K562 (cell line): ENCODE results near the gene ACTRT3. TPM values are rescaled to one million over a fixed set of nuclear protein-coding genes. Genes with fewer than 3 reads are reported as not detected.
A peak's percentile ranks its signal among the peaks of the same experiment; 100 is the strongest.

Experiments
- ARNT ChIP-seq, 2 experiments: fragments of 450-650 bp; IDR thresholded peaks; 2 replicates each; pipeline ENCODE4 v1.6.1; 2016; ENCODE audit warnings: mild to moderate bottlenecking in 1 of 2
- EHMT2 ChIP-seq: fragments of 450-650 bp; IDR thresholded peaks from 2 replicates; pipeline ENCODE4 v1.6.1; 2018; ENCODE audit warnings: antibody characterized with exemption
- HDGF ChIP-seq: fragments of 450-650 bp; IDR thresholded peaks from 2 replicates; pipeline ENCODE4 v1.6.1; 2016
- KLF13 ChIP-seq: fragments of 450-650 bp; IDR thresholded peaks from 2 replicates; pipeline ENCODE4 v1.6.1; 2016; ENCODE audit warnings: missing genetic modification characterization, low read depth, mild to moderate bottlenecking, missing compliant biosample characterization, moderate library complexity, borderline replicate concordance
- L3MBTL2 ChIP-seq: fragments of 450-650 bp; IDR thresholded peaks from 2 replicates; pipeline ENCODE4 v1.6.1; 2016; ENCODE audit warnings: mild to moderate bottlenecking, moderate library complexity
- NCOA1 ChIP-seq: fragments of 450-650 bp; IDR thresholded peaks from 2 replicates; pipeline ENCODE4 v1.6.1; 2016; ENCODE audit warnings: low read depth
- NFXL1 ChIP-seq: fragments of 450-650 bp; formaldehyde crosslinking; IDR thresholded peaks from 2 replicates; pipeline ENCODE4 v1.4.0; 2021; ENCODE audit warnings: mild to moderate bottlenecking
- POLR2H ChIP-seq: IDR thresholded peaks from 2 replicates; pipeline ENCODE4 v1.6.1; 2016; ENCODE audit warnings: missing genetic modification characterization, low read depth, mild to moderate bottlenecking, control low read depth, missing compliant biosample characterization, moderate library complexity
- RCOR1 ChIP-seq, 2 experiments: IDR thresholded peaks; 2 replicates each; pipeline ENCODE4 v1.6.1; 2012; ENCODE audit warnings: low read depth in 2 of 2, low read length in 2 of 2, borderline replicate concordance in 1 of 2, improper control_type of control experiment in 1 of 2
- RFX7 ChIP-seq: fragments of 250-450 bp; sonication (Bioruptor Pico); IDR thresholded peaks from 2 replicates; pipeline ENCODE4 v1.5.1; 2021; ENCODE audit warnings: mild to moderate bottlenecking
- SRSF3 ChIP-seq: fragments of 200-400 bp; formaldehyde crosslinking; IDR thresholded peaks from 2 replicates; pipeline ENCODE4 v1.6.1; 2016; ENCODE audit warnings: mild to moderate bottlenecking, low read length, moderate library complexity; ENCODE audit not compliant: insufficient read depth
- STAT5B ChIP-seq: fragments of 250-450 bp; sonication (Bioruptor Pico); IDR thresholded peaks from 2 replicates; pipeline ENCODE4 v1.8.0; 2021; ENCODE audit warnings: mild to moderate bottlenecking, inconsistent platforms
- TAF7 ChIP-seq: fragments of 450-650 bp; IDR thresholded peaks from 2 replicates; pipeline ENCODE4 v1.6.1; 2016; ENCODE audit warnings: missing genetic modification characterization, missing compliant biosample characterization
- TFE3 ChIP-seq: fragments of 450-650 bp; formaldehyde crosslinking; IDR thresholded peaks from 2 replicates; pipeline ENCODE4 v1.4.0; 2020; ENCODE audit warnings: mild to moderate bottlenecking, mixed read lengths
- XRCC3 ChIP-seq: fragments of 450-650 bp; IDR thresholded peaks from 2 replicates; pipeline ENCODE4 v1.6.1; 2017; ENCODE audit warnings: mild to moderate bottlenecking, moderate library complexity
- ZFPM2 ChIP-seq: fragments of 250-450 bp; sonication (Bioruptor Pico); IDR thresholded peaks from 2 replicates; pipeline ENCODE4 v1.5.1; 2022; ENCODE audit warnings: mild to moderate bottlenecking
- ZKSCAN1 ChIP-seq: fragments of 150-350 bp; IDR thresholded peaks from 2 replicates; pipeline ENCODE4 v1.6.1; 2016; ENCODE audit warnings: low read depth, low read length
- ZNF324 ChIP-seq: fragments of 250-450 bp; sonication (Bioruptor Pico); IDR thresholded peaks from 2 replicates; pipeline ENCODE4 v1.4.0; 2020; ENCODE audit warnings: mild to moderate bottlenecking
- ZNF785 ChIP-seq: fragments of 250-450 bp; sonication (Bioruptor Pico); IDR thresholded peaks from 2 replicates; pipeline ENCODE4 v1.4.0; 2020; ENCODE audit warnings: mild to moderate bottlenecking
- polyA plus RNA-seq, 8 experiments: library from polyadenylated mRNA; depleted of rRNA in 4 of 8; stranded (reverse) in 5 of 8; unstranded in 3 of 8; fragments of >200 nt; fragmentation: Nextera tagmentation in 2 of 8; fragmentation: Illumina TruSeq in 1 of 8; extraction: Ambion mirVana in 2 of 8; extraction: Trizol in 1 of 8; gene quantifications; 2 replicates each; pipeline versions ENCODE4 v1.2.1 to v1.2.3, GENCODE V29; 2011 to 2014; ENCODE audit warnings: inconsistent platforms in 1 of 8, missing spikeins in 1 of 8
- total RNA-seq, 7 experiments: library from RNA; depleted of rRNA in 6 of 7; stranded (reverse); fragments of >200 nt in 6 of 7; fragmentation: Illumina TruSeq in 2 of 7; extraction: Trizol in 2 of 7; gene quantifications; 2 replicates each; pipeline versions ENCODE4 v1.2.1 to v1.2.3, GENCODE V29; 2011 to 2021; ENCODE audit warnings: low replicate concordance in 1 of 7
- TF ChIP-seq, protein P1 (sequence below): sonication (generic); IDR thresholded peaks from 2 replicates; pipeline ENCODE4 v1.6.1; 2016
- TF ChIP-seq, protein P2 (sequence below), 2 experiments: IDR thresholded peaks; 2 replicates each; pipeline ENCODE4 v1.6.1; 2012; ENCODE audit warnings: improper control_type of control experiment in 2 of 2, low read depth in 2 of 2, low read length in 2 of 2, borderline replicate concordance in 1 of 2
- TF ChIP-seq, protein P3 (sequence below): fragments of 450-650 bp; IDR thresholded peaks from 2 replicates; pipeline ENCODE4 v1.6.1; 2014; ENCODE audit warnings: low read depth, mild to moderate bottlenecking, moderate library complexity, borderline replicate concordance

The ACTRT3 gene
- total and polyA plus RNA-seq, 9 of the 15 experiments (the other 6 are each of a cell fraction or from before 2014, with no cell fraction given), result 0.06 to 0.11 (median 0.07) TPM; not detected in 5

DNA sequence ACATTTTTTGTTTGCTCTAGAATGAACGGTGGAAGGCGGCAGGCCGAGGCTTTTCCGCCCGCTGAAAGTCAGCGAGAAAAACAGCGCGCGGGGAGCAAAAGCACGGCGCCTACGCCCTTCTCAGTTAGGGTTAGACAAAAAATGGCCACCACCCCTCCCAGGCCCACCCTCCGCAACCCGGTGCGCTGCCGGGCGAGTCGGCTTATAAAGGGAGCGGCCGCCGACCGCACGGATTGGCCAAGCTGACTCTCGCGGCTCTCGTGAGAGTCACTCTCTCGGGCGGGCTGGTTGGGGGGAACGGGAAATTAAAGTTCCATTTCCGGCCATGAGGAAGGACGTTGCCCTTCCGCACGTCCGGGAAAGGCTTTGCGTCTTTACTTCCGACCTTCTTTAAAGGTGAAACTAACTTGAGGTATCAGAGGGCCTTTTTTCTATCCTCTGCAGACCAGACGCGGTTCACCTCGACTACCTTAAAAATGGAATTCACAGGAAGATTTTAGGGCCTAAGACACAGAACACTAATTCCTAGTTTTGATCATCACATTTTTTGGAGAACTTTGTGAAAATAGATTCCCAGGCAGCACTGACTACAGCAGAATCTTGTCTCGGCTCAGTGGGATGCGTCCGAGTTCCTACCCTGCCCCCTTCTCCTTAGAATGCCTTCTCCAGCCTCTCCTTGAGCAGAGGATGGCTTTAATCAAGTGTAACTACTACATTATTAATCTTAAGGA lies 4.3 kb downstream of the ACTRT3 start, which contains the start of gene TERC (continued):
- TF ChIP-seq NCOA1, result no peak
- no peak for TF ChIP-seq STAT5B (CRISPR knock-in tag)
- TF ChIP-seq, protein P1, sequence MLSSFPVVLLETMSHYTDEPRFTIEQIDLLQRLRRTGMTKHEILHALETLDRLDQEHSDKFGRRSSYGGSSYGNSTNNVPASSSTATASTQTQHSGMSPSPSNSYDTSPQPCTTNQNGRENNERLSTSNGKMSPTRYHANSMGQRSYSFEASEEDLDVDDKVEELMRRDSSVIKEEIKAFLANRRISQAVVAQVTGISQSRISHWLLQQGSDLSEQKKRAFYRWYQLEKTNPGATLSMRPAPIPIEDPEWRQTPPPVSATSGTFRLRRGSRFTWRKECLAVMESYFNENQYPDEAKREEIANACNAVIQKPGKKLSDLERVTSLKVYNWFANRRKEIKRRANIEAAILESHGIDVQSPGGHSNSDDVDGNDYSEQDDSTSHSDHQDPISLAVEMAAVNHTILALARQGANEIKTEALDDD, result no peak
- TF ChIP-seq, protein P2, sequence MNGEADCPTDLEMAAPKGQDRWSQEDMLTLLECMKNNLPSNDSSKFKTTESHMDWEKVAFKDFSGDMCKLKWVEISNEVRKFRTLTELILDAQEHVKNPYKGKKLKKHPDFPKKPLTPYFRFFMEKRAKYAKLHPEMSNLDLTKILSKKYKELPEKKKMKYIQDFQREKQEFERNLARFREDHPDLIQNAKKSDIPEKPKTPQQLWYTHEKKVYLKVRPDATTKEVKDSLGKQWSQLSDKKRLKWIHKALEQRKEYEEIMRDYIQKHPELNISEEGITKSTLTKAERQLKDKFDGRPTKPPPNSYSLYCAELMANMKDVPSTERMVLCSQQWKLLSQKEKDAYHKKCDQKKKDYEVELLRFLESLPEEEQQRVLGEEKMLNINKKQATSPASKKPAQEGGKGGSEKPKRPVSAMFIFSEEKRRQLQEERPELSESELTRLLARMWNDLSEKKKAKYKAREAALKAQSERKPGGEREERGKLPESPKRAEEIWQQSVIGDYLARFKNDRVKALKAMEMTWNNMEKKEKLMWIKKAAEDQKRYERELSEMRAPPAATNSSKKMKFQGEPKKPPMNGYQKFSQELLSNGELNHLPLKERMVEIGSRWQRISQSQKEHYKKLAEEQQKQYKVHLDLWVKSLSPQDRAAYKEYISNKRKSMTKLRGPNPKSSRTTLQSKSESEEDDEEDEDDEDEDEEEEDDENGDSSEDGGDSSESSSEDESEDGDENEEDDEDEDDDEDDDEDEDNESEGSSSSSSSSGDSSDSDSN (IDR thresholded peaks at IDR 0.05; ENCODE audit: borderline replicate concordance in 1 of 2, low read depth in 2 of 2, low read length in 2 of 2), result 0 out of 4 replicates have a peak, but pooled peaks of 1 of the 2 experiments have one; percentile 48
- no peak for TF ChIP-seq RFX7 (CRISPR knock-in tag)
- peak; percentile 52; the same call in 1 of the 2 replicates for TF ChIP-seq L3MBTL2
- TF ChIP-seq HDGF, result no peak
- no peak for TF ChIP-seq ZNF324 (CRISPR knock-in tag)
- TF ChIP-seq KLF13, result no peak
- no peak for TF ChIP-seq RCOR1 (IDR thresholded peaks at IDR 0.05; ENCODE audit: borderline replicate concordance in 1 of 2, low read depth in 2 of 2, low read length in 2 of 2)
- TF ChIP-seq XRCC3, result no peak
- no peak for TF ChIP-seq ZNF785 (CRISPR knock-in tag)
- no peak; the same call in 1 of the 2 replicates for TF ChIP-seq ZFPM2 (CRISPR knock-in tag)
- TF ChIP-seq, protein P3, sequence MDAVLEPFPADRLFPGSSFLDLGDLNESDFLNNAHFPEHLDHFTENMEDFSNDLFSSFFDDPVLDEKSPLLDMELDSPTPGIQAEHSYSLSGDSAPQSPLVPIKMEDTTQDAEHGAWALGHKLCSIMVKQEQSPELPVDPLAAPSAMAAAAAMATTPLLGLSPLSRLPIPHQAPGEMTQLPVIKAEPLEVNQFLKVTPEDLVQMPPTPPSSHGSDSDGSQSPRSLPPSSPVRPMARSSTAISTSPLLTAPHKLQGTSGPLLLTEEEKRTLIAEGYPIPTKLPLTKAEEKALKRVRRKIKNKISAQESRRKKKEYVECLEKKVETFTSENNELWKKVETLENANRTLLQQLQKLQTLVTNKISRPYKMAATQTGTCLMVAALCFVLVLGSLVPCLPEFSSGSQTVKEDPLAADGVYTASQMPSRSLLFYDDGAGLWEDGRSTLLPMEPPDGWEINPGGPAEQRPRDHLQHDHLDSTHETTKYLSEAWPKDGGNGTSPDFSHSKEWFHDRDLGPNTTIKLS, result peak; percentile 52; the same call in 1 of the 2 replicates
- peak; percentile 97 for TF ChIP-seq POLR2H (tag)
- no peak for TF ChIP-seq EHMT2
- TF ChIP-seq TAF7 (tag), result peak; percentile 20; the same call in 1 of the 2 replicates
- TF ChIP-seq SRSF3, result no peak
- no peak for TF ChIP-seq TFE3 (CRISPR knock-in tag)
- no peak for TF ChIP-seq ARNT (IDR thresholded peaks at IDR 0.05)
- TF ChIP-seq ZKSCAN1, result no peak
- TF ChIP-seq NFXL1 (CRISPR knock-in tag), result no peak
